Measurements from ENCODE around the gene DNAH9.

Gene DNAH9

DNA sequence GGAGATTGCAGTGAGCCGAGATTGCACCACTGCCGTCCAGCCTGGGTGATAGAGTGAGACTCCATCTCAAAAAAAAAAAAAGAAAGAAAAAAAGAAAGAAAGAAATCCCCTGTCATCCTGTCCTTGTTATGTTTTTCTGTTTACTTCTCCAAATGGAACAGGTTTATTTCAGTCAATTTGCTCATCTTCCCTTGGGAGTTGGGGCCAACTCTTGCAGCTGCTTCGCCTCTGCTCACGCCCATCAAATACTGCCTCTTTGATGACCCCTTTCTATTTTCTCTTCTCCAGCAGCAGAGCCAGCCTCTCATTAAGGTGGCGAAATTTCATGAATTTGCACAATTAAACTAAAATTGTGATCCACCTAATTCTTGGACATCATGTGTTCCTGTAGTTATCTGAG lies 225.6 kb downstream of the DNAH9 start:
- DNase-seq (ENCODE audit: extremely low read depth in 1 of 2, low read depth in 1 of 2): no peak

DNA sequence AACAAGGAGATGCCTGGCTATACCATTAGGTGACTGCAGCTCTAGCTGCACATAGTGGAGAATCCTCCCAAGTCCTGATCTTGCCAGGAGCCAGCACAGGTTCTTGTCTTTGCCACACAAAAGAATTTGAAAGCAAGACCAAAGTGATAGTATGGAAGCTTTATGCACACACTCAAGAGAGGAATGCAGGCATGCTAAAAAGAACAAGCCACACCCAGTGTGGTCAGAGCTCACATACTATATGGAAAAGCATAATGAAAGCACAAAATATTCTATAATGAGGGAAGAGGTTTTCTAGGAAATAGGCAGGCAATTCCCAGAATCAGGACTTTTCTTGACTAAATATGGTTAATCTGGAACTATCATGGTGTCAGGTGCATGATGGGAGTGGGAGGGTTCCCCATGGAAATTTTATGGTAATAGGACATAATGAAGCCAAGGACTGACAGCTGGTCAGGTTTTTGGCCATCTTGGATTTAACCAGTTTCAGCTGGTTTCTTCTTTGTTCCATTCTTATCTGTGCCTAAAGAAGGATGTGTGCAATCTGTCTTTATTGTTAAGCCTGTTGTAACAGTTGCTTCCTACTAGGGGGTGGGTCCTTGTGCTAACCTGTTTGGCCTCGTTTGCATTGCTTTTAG lies 227.4 kb downstream of the DNAH9 start:
- DNase-seq (ENCODE audit: extremely low read depth in 1 of 2, low read depth in 1 of 2): no peak

DNA sequence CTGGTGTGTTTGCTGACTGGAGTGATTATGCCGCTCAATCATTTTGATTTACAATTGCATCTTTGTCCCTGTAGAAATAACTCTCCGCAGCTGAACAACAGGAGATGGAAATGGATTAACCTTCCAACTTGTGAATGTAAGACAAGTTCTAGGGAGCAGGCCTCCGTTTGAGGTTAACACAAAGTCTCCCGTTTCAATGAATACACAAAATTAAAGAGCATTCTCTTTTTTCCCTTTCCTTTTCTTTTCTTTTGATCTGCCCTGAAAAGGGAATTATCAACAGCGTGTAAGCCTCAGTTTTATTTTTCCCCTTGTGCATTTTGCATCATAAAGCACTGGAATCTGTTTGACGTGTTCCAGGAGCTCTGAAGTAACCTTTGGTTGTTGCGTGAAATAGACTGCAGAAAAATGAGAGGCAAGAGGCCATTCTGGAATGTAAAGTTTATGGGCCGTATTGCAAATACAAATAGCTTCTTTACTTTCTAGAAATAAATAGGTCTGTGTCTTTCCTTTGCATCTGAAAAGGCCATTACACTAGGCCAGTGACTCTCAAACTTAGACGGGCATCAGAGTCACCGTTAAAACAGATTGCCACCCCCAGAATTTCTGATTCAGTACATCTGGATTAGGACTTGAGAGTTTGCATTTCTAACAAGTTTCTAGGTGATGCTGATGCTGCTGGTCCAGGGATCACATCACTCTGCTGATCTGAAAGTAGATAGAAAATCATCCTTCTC lies 234.3 kb downstream of the DNAH9 start:
- no peak for DNase-seq (ENCODE audit: extremely low read depth in 1 of 2, low read depth in 1 of 2)

DNA sequence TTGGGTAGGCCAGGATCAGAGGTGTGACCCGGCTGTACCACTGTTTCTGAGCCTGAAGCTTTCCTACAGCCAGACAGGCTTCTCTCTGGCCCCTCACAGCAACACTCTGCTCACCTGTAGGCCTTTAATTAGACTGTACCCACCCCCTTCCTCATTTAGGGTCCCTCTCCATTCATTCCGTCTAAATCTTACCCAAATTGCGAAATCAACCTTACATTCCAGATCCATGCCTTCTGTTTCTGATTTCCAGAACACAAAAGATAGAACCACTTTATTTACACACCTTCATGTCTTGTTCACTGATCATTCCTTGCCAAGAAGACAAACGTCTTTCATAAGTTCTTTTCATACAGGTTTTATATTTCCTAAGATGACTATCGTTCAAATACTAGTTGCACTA lies 238.2 kb downstream of the DNAH9 start:
- DNase-seq (ENCODE audit: extremely low read depth in 1 of 2, low read depth in 1 of 2): no peak

DNA sequence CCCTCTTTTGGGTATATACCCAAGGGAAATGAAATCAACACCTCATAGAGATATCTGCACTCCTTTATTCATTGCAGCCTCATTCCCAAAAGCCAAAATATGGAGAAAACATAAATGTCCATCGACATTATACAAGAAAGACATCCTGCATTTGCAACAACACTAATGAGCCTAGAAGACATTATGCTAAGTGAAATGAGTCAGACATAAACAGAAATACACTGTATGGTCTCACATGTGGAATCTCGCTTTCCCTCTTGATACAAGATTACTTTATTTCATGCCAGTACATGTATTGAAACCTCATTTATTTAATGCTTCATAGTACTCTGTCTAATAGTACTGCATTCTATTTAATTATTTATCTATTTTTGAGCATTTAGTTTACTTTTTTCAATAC lies 241.8 kb downstream of the DNAH9 start:
- no peak for DNase-seq (ENCODE audit: extremely low read depth in 1 of 2, low read depth in 1 of 2)

DNA sequence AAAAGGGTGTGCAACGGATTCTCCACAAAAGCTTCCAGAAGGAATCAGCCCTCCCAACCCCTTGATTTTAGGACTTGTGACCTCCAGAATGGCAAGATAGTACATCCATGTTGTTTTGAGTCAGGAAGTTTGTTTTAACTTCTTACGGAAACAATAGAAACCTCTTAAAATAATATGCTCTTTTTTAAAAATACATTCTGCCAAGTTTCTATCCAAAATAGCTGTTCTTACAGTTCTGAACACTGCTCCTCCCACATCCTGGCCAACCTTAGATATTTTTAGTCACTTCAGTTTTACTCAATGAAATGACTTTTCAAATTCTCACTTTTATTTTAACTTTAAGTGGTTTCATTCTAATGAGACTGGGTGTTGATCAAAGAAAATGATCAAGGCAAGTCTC lies 242.6 kb downstream of the DNAH9 start:
- no peak for DNase-seq (ENCODE audit: extremely low read depth in 1 of 2, low read depth in 1 of 2)

DNA sequence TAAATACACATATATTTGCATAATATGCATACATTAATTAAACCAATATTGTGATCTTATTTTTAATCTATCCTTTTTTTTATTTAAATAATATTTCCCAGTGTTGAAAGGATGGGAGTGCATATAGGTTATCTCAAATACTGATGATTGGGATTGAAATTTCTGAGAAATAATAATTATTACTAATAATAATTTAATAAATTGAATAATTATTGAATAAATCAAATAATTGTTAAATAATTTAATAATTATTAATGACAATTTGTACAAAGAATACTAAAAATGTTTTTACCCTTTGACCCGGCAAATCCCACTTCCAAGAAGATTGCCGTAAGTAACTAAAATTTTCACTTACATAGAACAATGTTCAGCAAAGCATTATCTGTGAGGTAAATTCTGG lies 250.1 kb downstream of the DNAH9 start:
- DNase-seq (ENCODE audit: extremely low read depth in 1 of 2, low read depth in 1 of 2): no peak

DNA sequence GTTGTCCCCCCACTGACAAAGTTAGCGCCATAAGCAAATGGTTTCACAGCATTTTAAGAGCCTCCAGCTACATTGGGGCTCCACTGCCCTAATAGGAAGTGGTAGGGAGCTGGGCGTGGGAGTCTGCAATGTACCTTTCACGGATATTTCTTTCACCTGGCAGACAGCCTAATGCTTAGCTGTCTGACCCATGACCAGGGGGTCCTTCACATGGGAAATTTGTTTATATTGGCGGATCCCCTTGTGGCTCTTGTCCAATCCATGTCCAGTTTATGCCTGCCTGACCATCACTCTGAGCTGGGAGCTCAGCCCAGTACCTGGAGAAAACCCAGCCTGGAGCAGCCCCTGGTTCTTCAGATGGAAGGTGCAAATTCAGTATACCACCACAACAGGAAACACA lies 254.0 kb downstream of the DNAH9 start:
- no peak for DNase-seq (ENCODE audit: extremely low read depth in 1 of 2, low read depth in 1 of 2)

DNA sequence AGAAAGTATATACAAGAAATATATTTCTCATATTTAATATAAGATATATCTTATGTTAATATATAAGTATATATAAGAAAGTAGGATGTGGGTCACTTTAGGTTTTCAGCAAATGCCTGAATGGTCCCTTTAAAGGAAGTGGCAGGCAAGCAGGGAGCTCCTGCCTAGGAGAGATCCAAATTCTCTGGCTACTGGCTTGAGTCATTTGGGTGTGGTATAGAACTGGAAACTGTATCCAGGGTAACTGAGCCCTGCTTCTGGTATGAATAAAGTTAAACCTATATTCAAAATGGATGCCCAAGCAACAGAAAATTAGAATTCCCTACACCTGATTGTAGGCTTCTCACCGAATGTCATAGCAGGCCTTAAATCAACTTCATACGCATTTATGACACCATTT lies 254.6 kb downstream of the DNAH9 start:
- no peak for DNase-seq (ENCODE audit: extremely low read depth in 1 of 2, low read depth in 1 of 2)

DNA sequence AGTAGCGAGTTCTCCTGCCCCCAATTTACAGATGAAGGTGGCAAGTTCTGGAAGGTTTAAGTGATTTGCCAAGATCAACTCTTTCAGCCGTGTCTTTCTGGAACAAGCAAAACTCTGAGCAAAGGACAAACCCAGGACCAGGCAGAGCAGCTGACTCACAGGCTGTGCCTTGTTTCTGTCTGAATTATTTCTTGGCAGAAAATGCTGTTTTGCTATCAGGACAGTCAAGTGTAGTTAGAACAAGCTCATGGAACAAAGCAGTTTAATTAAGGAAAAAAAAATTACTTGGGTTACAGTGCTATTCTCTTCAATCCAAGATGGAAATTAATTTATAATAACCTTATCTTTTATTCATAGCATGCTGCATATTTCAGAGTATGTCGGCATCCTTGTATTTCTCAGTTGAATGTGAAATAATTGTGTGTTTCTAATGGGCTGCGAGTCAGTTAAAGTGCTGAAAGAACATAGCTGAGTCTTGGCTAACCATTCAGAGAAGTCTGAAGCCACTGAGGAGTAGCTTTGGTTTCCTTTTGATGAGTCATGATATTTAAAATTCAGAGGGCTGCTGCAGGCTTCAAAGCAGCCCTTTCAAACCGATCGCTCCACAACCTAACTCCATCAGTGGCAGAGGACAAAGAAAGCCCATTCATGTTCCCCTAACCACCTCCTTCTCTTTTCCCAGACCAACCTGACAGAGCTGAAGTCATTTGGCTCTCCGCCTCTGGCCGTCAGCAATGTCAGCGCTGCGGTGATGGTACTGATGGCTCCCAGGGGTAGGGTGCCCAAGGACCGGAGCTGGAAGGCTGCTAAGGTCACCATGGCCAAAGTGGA lies 255.3 kb downstream of the DNAH9 start:
- DNase-seq (ENCODE audit: extremely low read depth in 1 of 2, low read depth in 1 of 2): no peak

DNA sequence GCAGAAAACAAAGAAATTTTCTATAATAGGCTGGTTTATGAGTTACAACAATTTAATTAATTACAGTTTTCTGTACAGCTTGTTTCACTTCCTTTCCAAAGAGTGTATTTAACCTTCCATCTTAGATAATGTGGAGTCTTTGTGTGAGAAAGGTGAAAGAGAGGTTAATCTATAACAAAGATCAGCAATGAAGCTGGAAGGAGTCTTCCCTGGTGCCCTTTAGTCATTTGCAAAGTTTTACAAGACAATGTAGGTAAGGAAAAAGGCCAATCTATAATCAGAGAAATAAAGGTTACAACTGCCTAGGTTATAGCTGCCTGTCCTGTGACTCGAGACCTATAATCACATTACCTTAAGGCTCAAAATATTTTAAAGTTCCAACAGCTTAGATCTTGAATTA lies 257.0 kb downstream of the DNAH9 start:
- no peak for DNase-seq (ENCODE audit: extremely low read depth in 1 of 2, low read depth in 1 of 2)

DNA sequence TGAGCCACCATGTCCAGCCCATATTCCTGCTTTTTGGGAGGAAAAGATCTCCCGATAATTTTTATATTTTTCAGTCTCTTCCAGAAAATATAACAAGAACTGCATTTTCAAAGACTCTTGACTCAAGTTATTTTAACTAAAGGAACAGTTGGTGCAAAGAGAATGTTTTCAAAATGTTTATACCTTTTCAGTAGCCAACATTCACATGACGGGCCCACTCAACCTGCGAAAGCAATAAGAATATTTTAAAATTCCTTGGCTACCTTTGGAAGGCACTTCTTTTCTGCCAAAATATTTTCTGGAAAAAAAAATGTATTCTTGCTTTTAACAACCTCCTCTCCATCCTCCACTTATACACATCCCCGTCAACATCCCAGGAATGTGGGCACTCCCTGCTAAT lies 258.7 kb downstream of the DNAH9 start:
- DNase-seq (ENCODE audit: extremely low read depth in 1 of 2, low read depth in 1 of 2): no peak

DNA sequence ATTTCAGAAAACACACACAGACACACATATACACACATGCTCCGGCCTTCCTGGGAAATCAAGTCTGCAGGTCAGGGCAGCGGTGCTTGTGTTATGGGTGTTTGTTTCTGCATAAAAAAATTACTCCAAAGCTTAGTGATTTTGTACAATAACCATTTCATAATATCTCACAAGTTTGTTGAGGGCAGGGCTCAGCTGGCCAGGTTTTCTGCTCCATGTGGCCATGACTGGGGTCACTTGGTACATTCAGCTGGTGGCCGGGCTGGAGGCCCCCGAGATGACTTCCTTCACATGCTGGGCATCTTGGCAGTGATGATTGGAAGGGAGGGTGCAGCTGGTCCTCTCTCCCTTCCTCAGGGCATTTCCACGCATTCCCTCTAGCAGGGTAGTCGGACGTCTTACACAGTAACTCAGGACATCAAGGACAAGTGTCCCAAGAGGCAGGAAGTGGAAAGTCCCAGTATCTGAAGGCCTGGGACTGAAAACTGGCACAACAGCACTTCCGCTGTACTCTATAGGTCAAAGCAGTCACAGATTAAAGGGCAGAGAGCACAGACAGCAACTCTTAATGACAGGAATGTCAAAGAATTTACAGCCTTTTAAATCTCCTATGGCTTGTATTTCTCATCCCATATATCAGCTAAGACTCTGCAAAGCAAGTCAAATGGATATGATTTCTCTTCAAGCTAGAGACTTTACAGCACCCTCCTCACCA lies 271.6 kb downstream of the DNAH9 start:
- DNase-seq (ENCODE audit: extremely low read depth in 1 of 2, low read depth in 1 of 2): no peak

DNA sequence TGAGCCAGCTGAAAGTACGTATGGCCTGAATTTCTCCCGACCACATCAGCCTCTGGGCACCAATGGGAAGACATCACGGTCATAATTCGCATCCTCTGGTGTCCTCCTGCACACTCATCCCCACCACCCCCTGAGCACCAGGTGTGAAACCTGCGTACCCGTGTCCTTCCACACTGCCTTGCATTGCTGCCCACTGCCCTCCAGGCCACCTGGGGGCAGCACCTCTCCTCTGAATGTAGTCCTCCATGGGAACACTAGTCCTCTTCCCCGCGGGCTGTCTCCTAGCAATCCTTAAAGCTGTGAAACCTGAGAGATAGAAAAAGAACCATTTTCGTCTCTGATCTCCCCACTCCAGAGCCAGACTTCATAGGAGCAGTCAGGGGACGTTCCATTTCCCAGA lies 273.5 kb downstream of the DNAH9 start:
- DNase-seq (ENCODE audit: extremely low read depth in 1 of 2, low read depth in 1 of 2): no peak

DNA sequence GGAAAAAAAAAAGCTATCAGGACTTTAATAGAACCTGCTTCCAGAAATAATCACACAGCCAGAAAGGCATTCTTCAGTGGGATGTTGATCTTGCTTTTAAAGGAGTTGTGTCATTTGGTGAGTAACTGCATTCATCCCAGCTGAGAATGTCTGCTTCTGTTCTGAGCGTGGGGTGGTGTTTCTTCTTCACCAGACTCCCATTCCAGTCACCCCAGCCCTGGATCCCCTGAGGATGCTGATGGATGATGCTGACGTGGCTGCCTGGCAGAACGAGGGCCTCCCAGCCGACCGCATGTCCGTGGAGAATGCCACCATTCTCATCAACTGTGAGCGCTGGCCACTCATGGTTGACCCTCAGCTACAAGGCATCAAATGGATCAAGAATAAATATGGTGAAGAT lies 276.5 kb downstream of the DNAH9 start:
- DNase-seq (ENCODE audit: extremely low read depth in 1 of 2, low read depth in 1 of 2): no peak

DNA sequence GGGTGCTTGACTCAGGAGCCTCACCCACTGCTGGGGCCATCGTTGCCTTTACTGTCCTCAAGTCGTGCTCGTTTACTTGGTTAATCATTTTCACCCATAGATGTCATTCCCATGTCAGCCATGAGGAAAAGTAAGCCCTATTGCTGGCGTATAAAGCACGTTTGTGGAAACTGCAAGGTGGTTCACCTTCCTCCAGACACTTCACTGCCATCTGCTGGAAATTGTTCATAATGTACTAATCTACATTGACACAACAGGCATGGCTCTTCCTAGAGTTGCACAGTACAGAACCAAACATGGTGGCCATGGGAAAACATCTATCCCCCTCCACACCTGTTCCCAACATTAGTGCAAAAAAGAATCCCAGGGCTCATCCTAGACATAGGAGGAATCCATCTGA lies 282.4 kb downstream of the DNAH9 start:
- no peak for DNase-seq (ENCODE audit: extremely low read depth in 1 of 2, low read depth in 1 of 2)

DNA sequence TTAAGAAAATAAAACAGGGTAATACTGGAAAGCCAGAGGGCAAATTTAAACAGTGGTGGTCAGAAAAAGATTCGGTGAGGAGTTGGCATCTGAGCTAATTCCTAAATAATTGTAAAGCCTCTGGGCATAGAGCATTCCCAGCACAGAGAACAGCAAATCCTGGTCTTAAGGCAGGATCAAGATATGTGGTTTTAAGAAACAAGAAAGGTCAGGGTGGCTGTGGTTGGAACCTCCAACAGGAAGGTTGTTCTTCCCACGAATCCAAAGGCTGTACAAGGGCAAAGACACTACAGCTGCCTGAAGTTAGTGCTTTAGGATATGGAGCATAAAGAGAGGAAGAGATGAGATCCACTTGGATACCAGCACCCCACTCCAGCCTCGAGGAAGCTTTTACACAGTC lies 284.4 kb downstream of the DNAH9 start:
- DNase-seq (ENCODE audit: extremely low read depth in 1 of 2, low read depth in 1 of 2): no peak

DNA sequence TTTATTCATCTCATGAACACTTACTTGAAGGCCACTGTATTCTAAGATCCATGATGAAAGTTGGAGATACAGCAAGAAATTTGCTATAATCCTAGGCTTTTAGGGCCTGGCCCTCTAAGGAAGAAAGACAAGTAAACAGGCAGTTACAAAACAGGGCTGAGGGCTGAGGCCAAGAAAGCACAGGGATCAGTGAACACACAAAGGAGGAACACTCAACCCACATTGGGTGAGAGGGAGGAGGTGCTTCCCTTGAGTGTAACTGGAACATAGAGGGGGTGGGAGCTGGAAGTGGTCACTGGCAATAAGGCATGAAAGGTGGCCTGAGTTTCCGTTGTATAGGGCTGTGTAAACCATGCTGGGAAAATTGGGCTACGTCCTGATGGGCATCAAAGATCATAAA lies 286.8 kb downstream of the DNAH9 start:
- DNase-seq (ENCODE audit: extremely low read depth in 1 of 2, low read depth in 1 of 2): no peak

DNA sequence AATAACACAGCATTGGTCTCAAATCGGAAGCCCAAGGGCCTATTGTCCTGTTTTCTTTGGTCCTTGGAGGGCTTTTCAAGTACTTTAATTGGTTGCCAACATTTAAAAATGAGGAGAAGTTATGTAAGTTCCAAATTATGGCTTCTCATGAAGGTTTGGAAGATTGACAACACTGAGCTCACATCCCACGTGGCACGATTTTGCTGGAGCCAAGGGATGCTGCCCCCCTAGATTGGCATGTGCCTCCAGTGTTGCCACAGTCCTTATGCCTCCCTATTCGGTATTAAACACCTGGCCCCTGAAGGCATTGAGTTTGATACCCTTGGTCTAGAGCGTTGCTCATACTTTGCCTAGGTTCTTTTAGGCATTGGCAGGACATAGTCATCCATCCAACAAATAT lies 291.0 kb downstream of the DNAH9 start:
- no peak for DNase-seq (ENCODE audit: extremely low read depth in 1 of 2, low read depth in 1 of 2)

DNA sequence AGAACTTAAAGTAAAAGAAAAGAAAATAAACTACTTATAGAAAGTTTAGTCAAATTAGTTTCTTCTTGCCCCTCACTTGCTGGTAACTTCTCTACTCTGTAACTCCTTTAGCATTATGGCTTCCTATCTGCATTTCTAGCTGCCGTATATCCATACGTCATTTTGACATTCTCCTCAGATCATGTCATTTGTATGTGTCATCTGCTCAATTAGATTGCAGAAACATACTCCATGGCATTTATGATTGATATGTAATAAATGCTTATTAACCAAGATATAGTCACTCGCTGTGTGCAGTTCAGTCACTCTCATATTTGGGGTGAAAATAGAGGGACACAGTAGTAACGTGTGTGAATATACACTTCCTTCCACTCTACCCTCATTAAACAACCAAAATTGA lies 295.6 kb downstream of the DNAH9 start:
- DNase-seq (ENCODE audit: extremely low read depth in 1 of 2, low read depth in 1 of 2): no peak

DNA sequence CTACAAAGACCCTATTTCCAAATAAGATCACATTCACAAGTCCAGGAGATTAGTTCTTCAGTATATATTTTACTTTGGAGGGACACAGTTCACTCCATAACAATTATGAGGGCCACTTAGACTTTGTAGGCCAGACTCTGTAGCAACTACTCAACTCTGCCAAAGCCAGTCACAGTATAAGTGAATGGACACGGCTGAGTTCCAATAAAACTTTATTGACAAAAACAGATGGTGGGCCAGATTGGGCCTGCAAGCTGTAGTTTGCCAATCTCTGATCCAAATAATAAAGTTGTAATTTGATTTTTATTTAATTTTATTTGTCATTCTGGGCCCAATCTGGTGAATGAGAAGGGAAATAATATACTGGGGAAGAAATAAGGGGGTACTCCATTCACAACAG lies 297.9 kb downstream of the DNAH9 start:
- no peak for DNase-seq (ENCODE audit: extremely low read depth in 1 of 2, low read depth in 1 of 2)
